Activated gamma-delta T cell treated with Interleukin-2 at 50 U/mL for 16 hours (primary cell): ENCODE measurements around the gene CGRRF1.

Experiments used
- DNase-seq: peaks from one replicate; pipeline ENCODE4 v3.0.0-alpha.2; 2020

Gene CGRRF1

GRCh38 chr14:54550514-54550913, 40.8 kb downstream of the CGRRF1 start:
- no peak for DNase-seq

GRCh38 chr14:54554401-54554800, 44.7 kb downstream of the CGRRF1 start:
- no peak for DNase-seq

GRCh38 chr14:54555651-54556050, 45.9 kb downstream of the CGRRF1 start:
- DNase-seq = no peak

GRCh38 chr14:54556535-54556934, 46.8 kb downstream of the CGRRF1 start:
- DNase-seq = no peak

GRCh38 chr14:54562334-54562733, 52.6 kb downstream of the CGRRF1 start:
- DNase-seq = no peak

GRCh38 chr14:54564071-54564867, 54.6 kb downstream of the CGRRF1 start:
- no peak for DNase-seq

- peak; percentile 35 for DNase-seq
These were observed 55.4 kb downstream of the CGRRF1 start for GRCh38 chr14:54564868-54565784.

- DNase-seq = peak; percentile 61
These were observed 56.2 kb downstream of the CGRRF1 start for GRCh38 chr14:54565785-54566409.

- peak; percentile 30 for DNase-seq
These were observed 56.9 kb downstream of the CGRRF1 start, which contains the start of gene SAMD4A for GRCh38 chr14:54566410-54567223. Gene SAMD4A, plus strand, starts transcription at chr14:54567128. Its CDS starts 789 bp downstream, at chr14:54567917.

GRCh38 chr14:54567224-54567638, 57.5 kb downstream of the CGRRF1 start:
- DNase-seq = no peak

GRCh38 chr14:54567639-54568561, 58.2 kb downstream of the CGRRF1 start:
- DNase-seq = peak; percentile 26

- no peak for DNase-seq
These were observed 59.3 kb downstream of the CGRRF1 start for GRCh38 chr14:54568821-54569595.

GRCh38 chr14:54570047-54570446, 60.3 kb downstream of the CGRRF1 start:
- DNase-seq = no peak

- DNase-seq = no peak
These were observed 61.1 kb downstream of the CGRRF1 start for GRCh38 chr14:54570631-54571415.

- DNase-seq = no peak
These were observed 62.6 kb downstream of the CGRRF1 start for GRCh38 chr14:54572316-54572715.

GRCh38 chr14:54574528-54574927, 64.8 kb downstream of the CGRRF1 start:
- no peak for DNase-seq

GRCh38 chr14:54577494-54577893, 67.8 kb downstream of the CGRRF1 start:
- DNase-seq = no peak

GRCh38 chr14:54577977-54578376, 68.3 kb downstream of the CGRRF1 start:
- DNase-seq = no peak

GRCh38 chr14:54579621-54580020, 69.9 kb downstream of the CGRRF1 start:
- DNase-seq = no peak

GRCh38 chr14:54580933-54581332, 71.2 kb downstream of the CGRRF1 start:
- no peak for DNase-seq
